ENCODE measurements around the gene UBR7.

The UBR7 gene

GRCh38 chr14:93240678-93241000 lies 33.6 kb downstream of the UBR7 start:
- TF ChIP-seq CTCF (IDR thresholded peaks at IDR 0.05): no peak

- TF ChIP-seq CTCF (IDR thresholded peaks at IDR 0.05): no peak
Measured at GRCh38 chr14:93245764-93246420, 38.8 kb downstream of the UBR7 start.

- TF ChIP-seq CTCF (IDR thresholded peaks at IDR 0.05): no peak
Measured at GRCh38 chr14:93246534-93246933, 39.5 kb downstream of the UBR7 start.

DNA sequence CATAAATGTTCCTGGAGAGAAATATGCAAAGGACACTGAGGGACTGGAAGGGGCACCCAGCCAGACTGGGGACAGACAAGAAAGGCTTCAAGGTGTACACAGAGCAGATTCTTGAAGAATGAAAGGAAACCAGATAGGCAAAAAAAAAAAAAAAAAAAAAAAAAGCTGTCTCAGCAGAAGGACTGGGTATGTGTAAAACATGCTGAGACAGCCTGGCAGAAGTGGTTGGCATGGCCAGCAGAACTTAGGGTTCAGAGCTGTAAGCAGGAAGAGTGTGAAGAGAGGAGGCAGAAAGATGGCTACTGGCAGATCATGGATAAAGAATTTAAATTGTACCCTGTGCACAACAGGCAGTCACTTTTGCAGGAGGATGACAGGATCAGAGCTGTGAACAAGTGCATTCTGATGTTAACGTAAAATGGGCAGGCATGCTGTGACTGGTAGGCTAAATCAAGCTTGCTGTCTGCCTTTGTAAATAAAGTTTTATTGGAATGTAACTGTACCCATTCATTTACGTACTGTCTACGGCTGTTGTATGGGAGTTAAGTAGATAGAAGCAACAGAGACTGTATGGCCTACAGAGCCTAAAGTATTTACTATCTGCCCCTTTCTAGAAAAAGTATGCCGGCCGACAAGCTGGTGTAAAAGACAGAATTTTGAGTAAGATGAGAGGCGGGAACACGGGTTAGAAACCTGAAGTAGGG lies 42.2 kb downstream of the UBR7 start:
- no peak for TF ChIP-seq CTCF (IDR thresholded peaks at IDR 0.05)

- TF ChIP-seq CTCF (IDR thresholded peaks at IDR 0.05): no peak
Measured at GRCh38 chr14:93262446-93262845, 55.4 kb downstream of the UBR7 start.

GRCh38 chr14:93263416-93263815 lies 56.4 kb downstream of the UBR7 start:
- no peak for TF ChIP-seq CTCF (IDR thresholded peaks at IDR 0.05)

- TF ChIP-seq CTCF (IDR thresholded peaks at IDR 0.05): no peak
Measured at GRCh38 chr14:93266127-93266526, 59.1 kb downstream of the UBR7 start.

All from LNCAP (cell line).